GM18520 (cell line): Measurements from ENCODE around the gene NKX2-3.
A peak's percentile ranks its signal among the peaks of the same experiment; 100 is the strongest.

Experiments
- ATAC-seq: cut with Tn5 transposase; IDR thresholded peaks from one replicate; pipeline ENCODE4 v1.9.1; 2021; ENCODE audit not compliant: unreplicated experiment

The NKX2-3 gene

DNA sequence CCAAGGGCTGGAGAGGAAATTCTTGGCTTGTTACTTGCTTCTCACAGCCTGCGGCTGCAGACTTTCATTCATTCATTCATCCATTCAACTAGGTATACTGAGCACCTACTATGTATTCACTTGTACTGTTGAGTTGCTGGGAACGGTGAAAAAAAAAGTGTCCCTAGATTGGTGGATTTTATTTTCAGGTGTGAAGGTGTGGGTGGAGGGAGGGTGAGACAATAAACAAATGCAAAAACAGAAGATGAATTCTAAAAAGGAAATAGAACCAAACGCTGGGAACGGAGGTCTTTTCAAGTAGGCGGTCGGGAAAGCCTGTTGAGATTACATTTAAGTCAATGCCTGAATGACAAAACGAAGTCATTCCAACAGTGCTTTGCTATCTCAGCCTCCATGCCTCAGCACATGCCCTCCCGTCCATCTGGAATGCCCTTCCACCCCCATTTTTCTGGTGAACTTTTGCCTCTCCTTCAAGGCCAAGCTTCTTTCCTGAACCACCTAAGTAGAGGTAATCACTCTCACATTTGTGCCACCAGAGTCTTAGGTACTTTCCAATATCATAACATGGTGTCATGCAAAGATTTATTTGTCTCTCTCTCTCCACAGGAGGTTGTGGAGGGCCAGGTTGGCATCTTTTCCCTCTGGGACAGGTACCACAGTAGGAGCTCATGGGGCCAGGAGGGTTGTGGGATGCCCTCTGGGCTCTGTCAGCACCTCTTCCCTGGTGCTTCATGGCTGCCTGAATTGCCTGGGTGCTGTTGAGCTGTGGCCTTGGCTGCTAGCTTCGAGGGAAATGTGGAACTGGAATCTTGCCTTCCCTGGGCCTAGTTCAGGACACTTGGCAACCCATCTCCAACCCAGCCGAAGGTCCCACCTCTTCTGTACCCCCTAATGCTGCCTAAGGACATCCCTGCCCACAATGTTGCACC is 5.5 kb downstream of the NKX2-3 start:
- ATAC-seq = no peak

GRCh38 chr10:99539120-99539519 is 6.4 kb downstream of the NKX2-3 start:
- ATAC-seq = no peak

DNA sequence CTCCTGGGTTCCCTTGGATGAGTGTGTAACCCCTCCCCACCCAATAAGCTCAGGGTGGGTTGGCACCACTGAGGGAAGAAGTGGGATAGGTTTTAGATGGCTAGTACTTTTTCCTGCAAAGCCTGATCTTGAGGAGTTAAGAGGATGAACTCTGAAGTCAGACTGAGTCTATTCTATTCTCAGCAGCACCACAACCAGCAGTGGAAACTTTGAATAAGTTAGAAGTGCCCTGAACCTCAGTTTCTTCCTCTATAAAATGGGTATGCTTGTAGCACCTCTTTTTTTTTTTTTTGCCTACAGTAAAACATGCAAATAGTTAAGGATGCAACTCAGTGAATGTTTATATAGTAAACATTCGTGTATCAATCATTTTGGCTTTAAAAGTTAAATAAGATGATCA is 7.1 kb downstream of the NKX2-3 start:
- ATAC-seq = no peak

DNA sequence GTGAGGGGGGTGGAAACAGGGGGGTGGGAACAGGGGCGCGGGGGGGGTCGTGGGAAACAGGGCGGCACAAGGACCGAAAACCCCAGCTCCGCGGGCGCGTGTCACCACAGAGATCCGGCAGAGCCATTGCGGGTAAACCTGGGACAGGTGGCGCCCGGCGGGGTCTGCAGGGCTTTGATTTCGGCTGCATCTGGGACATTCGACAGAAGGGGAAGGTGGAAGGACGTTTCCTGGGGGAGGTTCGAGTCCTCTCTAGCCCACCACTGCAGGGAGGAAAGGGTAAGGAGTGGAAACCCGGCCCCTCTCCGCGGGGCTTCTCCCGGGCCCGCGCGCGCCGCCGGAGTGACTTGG is 7.5 kb downstream of the NKX2-3 start:
- ATAC-seq = no peak

DNA sequence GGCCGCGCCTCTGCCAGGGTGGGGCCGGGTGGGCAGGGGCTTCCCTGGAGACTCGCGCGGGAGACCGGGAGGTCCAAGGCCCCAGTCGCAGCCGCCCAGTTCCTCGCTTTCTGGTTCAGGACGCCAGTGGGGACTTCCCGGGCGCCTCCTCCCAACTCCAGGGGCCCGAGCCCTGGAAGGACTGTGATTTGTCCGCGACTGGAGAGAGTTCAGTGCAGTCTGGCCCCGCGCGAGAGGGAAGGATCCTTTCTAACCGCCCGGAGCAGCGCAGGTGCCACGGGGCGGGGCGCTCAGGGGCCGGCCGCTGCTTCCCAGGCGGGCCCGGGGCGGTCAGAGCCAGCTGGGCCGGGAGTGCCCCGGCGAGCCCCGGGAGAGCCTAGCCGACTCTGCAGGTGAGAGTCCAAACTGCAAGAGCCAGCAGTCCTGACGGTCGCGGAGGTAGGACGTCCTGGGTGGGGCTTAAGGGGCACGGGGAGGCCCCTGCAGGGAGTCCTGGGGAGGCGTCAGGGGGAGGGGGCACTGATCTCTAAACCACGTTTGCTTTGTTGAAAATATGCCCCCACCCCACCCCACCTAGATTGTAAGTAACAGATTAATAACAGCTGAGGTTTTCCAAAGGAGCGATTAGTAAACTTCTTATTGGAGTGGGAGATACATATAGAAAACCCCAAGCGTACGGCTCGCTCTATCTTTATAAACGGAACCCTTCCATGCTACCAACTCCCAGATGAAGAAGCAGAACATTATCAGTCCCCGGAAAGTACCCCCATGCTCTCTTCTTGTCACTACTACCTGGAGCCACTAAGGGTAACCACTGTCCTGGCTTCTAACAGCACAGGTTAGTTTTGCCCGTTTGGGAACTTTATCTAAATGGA is 8.2 kb downstream of the NKX2-3 start:
- no peak for ATAC-seq

DNA sequence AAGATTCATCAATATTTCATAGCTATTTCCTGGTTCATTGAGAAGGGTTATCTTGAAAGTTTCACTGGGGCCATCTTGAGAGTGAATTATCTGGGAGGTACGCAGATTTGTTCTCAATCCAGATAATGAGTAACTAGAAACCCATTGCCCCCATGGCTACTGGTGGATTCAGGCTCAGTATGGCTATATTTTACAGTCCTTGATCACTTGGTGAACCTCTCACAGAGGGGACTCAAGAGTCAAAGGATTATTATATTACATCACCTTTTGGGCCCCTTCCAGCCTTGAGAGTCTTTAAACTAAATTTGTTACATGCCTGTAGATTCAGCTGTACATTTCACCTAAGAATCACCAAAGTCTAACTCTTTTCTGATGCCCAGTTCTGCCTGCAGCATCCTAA is 11.6 kb downstream of the NKX2-3 start:
- no peak for ATAC-seq

- ATAC-seq = no peak
Observed at GRCh38 chr10:99548041-99548530, 15.3 kb downstream of the NKX2-3 start.

DNA sequence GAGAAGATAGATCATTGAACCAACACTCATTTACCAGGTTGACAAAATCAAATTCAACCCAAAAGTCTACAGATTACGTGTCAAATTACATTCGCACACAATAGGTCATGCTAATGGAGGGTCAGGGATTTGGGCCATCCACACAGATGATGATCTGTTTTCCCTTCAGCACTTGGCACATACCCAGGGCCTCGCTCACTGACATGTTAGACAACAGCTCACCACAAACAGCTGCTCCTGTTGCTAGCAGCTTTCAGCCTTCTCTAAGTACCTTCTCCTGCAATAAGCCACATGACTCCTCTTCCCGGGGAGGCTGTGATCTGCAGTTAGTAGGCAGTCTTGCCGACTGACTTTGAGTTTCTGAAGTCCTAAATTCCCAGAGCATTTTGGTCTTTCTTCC is 18.4 kb downstream of the NKX2-3 start:
- ATAC-seq = no peak

DNA sequence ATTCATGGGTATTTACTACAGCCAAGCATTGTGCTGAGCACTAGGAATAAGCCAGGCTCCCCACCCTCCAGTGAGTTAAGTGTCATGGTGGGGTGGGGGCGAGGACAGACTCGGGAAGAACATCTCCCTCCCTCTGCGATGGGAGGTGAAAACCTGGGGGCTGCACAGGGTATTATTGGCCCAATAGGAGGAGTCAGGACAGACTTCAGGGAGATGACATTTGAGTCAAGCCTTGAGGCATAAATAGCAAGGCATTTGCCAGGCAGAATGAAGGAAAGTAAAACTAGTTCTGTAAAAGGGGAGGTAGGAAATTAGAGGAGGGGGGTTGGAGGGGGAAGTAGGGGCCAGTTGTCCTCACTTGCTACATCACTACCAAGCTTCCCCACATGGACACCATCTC is 18.9 kb downstream of the NKX2-3 start:
- ATAC-seq = no peak

DNA sequence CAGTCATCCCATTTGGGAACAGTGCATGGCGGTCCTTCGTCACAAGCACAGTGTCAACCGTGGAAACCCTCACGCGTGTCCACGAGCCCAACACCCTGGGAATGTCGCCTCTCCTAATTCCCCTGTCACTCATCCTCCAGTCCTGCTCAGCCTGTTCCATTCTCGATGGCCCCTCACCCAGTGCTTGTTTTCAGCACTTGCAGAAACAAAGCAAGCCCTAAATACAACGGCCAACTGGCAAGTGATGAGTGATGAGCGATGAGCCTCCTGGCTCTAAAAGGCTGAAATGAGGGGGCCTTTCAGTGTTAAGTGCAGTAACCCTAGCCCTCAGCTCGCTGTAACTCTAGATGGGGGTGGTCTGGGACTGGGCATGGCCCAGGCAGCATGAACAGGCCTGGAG is 22.6 kb downstream of the NKX2-3 start:
- ATAC-seq = no peak

DNA sequence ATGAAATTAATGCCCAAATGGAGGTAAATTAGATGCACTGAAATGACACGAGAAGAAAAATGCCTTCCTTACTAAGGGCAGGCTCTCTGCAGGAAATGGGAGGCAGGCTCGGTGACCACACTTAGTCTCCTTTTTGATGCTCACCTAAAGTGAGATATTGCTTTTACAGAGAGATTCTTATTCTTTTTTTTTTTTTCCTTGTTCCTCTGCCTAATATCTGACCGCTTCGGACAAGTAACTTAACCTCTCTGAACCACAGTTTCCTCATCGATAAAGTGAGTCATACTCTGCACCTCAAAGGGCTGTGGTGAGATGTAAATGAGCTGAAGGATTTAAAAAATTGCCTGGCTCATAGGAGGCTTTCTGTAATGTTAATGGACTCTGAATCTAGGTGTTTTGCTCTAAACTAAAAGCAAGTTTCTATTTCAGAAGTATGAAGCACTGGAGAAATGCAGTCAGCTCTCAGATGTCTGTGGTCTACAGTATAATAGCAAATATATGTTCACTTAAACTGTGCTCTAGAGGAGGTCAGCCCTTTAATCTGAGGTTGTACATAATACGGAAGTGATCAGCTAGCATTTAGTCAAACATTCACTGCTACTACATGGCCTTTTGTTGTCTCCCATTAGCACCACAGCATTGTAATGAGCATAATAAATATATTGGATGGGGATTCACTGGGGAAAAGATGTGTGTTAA is 23.2 kb downstream of the NKX2-3 start:
- peak; percentile 92 for ATAC-seq

DNA sequence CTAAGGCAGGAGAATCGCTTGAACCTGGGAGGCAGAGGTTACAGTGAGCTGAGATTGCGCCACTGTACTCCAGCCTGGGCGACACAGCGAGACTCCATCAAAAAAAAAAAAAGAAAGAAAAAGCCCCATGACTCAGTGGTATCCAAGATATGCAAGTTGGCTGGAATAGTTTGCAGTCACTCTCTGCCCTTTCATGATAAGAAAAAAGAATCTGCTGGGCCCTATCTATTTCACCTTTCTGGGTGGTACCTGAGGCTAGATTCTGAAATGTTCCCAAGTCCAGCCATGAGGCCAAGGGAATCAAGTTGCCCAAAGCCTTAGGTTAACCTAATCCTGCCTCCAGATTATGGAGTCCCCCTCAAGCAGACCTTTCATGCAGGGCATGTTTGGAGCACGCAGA is 24.3 kb downstream of the NKX2-3 start:
- ATAC-seq = no peak

GRCh38 chr10:99558708-99559107 is 26.0 kb downstream of the NKX2-3 start:
- ATAC-seq = no peak

GRCh38 chr10:99560277-99561126 is 27.8 kb downstream of the NKX2-3 start:
- ATAC-seq = no peak

DNA sequence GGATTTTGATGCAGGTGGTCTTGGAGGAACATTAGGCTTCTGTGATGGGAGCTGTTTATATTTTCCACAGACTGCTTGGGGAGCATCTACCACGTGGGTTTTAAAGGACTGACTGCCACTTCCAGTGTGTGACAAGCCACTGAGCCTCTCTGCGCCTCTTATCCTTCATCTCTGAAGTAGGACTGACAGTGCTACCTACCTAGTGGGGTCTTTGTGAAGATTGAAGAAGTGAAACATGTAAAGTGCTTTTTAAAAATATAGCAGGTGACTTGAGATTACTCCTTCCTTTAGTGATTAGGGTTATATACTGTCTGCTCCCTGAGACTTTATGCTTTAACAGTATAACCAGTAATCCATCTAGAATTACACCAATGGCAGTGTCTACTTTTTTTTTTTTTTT is 29.9 kb downstream of the NKX2-3 start:
- ATAC-seq = no peak

DNA sequence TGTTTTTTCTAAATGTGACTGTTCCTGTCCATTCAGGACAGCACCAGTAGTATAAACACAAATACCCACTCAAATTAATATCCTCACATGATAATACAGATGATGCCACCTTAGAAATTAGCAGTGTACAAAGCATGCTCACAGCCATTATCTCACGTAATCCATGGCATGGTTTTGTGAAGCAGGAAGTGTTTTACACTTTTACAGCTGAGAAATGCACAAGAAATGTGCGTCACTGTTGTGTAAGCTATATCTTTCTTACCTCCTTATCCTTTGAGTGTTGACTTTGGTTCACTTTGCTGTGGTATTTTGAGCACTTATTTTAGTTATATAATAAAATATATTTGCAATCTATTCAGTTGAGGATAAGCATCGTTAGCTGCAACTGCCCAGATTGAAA is 31.6 kb downstream of the NKX2-3 start:
- no peak for ATAC-seq

- ATAC-seq = no peak
Observed at GRCh38 chr10:99565166-99565565, 32.4 kb downstream of the NKX2-3 start.

GRCh38 chr10:99569253-99569939 is 36.7 kb downstream of the NKX2-3 start:
- ATAC-seq = no peak

DNA sequence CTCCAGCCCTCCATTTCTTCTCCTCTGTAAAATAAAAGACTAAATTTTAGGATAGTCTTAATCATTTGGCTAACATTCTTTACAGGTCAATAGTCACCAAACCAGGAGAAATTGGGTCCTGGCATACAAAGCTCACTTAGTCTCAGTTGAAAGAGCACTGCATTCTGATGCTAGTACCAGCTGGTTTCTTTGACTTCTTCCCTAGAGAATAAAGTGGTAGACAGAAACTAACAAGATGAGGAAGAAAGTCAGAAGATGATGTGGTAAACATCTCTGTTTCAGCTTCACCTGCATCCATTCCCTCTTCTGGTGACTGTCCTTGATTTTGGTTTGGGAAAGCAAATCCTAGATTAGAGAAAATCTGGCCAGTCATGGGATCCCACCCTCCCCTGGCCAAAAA is 37.2 kb downstream of the NKX2-3 start:
- no peak for ATAC-seq

- no peak for ATAC-seq
Observed at GRCh38 chr10:99571816-99572215, 39.1 kb downstream of the NKX2-3 start.
